CD4-positive, alpha-beta T cell treated with Interleukin-4 for 1 hour (primary cell): ENCODE measurements around the gene KCNMA1.

Experiments used
- DNase-seq, 2 donors: peaks; one replicate each; pipeline ENCODE4 v3.0.0-alpha.2; 2020 to 2022

The KCNMA1 gene

GRCh38 chr10:77252380-77253146 lies 385.0 kb downstream of the KCNMA1 start:
- no peak for DNase-seq

DNA sequence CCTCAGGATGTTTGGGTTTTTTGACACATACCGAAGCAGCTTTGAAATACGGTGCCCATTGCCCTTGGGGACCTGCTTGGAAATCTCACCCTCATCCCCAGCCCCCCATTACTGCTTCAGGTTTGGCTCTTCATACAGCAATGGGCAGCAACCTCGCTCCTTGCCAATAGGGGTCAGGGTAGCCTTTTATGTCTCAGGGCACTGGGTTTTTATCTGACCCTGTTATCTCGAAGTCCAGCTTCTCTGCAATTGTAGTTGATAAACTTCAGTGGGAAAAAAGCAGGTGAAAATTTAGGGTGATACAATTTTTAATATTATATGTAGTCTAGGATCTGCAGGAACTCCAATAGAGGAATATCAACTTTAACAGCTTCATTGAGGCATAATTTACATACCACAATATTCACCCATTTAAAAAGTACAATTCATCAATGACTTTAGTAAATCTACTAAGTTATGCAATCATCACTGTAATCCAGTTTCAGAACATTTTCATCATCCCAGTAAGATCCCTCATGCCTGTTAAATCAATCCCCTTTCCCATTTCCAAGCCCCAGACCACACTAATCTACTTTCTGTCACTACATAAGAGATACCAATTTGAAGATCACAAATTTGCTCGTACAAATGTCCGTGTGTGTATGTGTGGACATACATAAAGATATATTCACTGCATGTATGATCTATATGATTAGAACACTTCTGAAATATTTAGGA lies 386.2 kb downstream of the KCNMA1 start:
- DNase-seq: peak; percentile 12 to 16

- DNase-seq: no peak
These were observed 387.6 kb downstream of the KCNMA1 start for GRCh38 chr10:77249901-77250459.

GRCh38 chr10:77248104-77248790 lies 389.4 kb downstream of the KCNMA1 start:
- DNase-seq: no peak

DNA sequence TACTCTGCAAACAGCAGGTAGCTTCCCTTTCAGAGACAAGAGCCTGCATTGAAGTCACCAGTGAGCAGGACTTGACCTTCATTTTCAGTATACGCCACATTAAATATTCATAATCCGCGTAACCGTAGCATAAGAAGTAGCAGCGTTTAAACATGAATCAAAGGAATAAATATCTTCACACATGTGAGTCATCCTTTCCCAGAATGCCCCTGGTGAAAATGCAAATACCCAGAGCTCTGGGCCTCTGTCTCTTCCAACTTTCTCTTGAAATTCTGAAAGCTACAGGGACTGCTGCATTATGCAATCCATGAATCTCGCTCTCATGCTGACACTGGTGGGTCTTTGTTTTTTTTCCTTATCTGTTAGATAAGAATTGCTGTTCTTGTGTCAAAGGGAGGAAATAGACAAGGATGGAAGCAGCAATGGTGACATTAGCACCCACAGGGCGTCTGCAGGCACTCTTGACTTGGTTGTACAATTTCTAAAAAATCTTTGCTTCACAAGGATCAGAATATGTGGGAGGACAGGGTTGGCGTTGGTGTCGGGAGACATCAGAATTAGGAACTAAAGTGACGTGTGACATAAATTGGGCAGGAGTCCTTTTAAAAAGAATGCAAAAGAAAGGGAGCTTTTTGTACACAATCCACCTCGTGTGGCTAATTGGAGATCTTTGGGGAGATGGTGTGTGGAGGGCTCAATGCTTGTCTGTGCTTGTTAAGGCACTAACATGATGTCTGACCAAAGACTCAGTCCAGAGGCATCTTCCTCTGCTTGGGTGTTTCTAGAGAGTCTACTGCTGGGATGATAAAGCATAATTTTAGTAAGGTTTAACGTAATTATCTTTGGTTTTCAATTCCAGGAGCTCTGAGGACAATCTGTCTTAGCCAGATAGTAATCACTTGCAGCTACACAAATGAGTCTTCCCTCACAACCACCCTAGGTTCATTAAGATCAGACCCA lies 390.3 kb downstream of the KCNMA1 start:
- DNase-seq: no peak

- DNase-seq: peak; percentile 3 to 17
These were observed 391.7 kb downstream of the KCNMA1 start for GRCh38 chr10:77245953-77246352.

DNA sequence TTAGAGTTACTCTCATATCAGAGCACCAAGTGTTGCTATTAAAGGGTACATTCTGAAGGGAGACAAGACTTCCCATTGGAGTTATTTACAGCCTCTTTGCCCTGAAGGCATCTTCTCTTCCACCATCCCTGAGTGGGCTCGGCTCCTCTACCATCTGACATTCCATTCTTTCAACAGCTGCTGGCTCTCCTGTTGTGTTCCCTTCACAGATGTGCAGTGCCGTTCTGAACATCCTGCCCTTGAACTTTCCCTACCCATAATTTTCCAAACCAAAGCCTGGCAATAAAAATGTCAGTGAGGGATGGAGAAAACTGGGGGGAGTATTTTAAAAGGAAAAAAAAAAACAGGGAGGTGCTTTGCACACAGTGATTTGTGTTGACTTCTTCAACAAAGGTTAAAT lies 392.9 kb downstream of the KCNMA1 start:
- DNase-seq: no peak

DNA sequence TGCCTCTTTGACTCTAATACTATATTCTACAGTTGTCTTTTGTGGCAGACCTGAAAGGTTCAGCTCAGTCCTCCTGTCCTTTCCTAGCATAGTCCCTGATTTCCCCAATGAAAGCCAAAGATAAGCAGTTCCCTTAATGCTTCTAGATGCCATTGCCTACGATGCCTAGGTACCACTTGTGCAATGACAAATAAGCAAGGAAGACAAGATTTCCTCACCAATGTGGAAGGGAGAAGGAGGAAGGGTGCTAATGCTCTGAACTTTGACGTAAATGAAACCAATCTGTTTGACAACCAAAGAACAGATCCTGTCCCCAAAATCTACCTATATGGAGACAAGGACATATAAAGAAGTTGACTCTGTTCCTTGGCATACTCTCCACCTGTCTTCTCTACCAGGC lies 393.3 kb downstream of the KCNMA1 start:
- DNase-seq: no peak

DNA sequence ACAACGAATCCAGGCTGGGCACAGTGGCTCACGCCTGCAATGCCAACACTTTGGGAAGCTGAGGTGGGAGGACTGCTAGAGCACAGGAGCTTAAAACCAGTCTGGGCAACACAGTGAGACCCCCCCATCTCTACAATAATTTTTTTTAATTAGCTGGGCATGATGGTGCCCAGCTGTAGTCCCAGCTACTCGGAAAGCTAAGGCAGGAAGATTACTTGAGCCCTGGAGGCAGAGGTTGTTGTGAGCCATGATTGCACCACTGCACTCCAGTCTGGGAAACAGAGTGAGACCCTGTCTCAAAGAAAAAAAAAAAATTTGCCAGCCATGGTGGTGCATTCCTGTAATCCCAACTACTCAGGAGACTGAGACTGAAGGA lies 396.3 kb downstream of the KCNMA1 start:
- no peak for DNase-seq

GRCh38 chr10:77240706-77241349 lies 396.8 kb downstream of the KCNMA1 start:
- DNase-seq: no peak

- DNase-seq: no peak
These were observed 397.5 kb downstream of the KCNMA1 start for GRCh38 chr10:77240041-77240652.

DNA sequence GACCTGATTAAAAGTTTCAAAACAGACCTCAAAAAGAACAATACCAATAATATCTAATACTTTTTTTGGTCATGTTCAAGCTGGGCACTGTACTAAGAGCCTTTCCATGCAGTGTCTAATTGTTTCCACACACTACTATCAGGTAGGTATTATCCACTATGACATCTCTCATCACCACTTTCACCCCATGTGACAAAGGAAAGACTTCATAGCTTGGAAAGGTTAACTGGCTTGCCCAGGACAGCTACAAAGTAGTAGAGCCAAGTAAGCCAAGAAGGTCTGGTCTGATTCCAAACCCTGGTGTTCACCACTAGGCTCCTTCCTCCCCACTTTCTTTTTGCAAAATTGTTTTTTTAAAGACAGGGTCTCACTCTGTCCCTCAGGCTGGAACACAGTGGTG lies 400.5 kb downstream of the KCNMA1 start:
- DNase-seq: no peak

- no peak for DNase-seq
These were observed 400.9 kb downstream of the KCNMA1 start for GRCh38 chr10:77236700-77237099.

DNA sequence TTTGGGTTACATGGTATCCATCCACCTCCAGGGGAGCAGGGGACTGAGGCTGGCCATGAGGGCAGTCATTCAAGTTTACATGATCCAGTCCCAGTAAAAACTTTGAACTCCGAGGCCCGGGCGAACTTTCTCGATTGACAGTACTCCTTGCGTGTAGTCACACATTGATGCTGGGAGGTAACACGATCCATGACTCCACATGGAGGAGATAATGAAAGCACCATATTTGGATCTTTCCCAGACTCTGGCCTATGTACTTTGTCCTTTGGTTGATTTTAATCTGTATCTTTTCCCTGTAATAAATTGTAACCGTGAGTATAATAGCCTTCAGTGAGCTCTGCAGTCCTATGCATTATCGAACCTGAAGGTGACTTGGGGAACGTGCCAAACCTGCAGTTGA lies 401.6 kb downstream of the KCNMA1 start:
- no peak for DNase-seq

DNA sequence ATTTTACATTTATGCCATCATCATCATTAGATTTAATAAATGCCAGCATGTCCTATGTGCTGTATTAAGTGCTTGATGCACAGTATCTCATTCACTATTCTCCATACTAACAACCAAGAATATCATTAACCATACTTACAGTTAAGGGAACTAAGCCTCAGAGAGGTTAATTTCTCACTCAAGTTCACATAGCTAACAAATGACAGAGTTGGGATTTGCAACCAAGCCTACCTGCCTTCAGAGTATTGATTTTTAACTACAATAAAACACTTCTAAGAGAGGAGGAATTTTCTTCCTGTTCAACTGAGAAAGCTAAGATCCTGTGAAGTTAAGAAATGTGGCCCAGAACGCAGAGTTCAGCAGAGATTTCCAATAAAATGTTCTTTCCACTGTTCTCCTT lies 403.0 kb downstream of the KCNMA1 start:
- no peak for DNase-seq

- no peak for DNase-seq
These were observed 404.1 kb downstream of the KCNMA1 start for GRCh38 chr10:77233466-77233865.

DNA sequence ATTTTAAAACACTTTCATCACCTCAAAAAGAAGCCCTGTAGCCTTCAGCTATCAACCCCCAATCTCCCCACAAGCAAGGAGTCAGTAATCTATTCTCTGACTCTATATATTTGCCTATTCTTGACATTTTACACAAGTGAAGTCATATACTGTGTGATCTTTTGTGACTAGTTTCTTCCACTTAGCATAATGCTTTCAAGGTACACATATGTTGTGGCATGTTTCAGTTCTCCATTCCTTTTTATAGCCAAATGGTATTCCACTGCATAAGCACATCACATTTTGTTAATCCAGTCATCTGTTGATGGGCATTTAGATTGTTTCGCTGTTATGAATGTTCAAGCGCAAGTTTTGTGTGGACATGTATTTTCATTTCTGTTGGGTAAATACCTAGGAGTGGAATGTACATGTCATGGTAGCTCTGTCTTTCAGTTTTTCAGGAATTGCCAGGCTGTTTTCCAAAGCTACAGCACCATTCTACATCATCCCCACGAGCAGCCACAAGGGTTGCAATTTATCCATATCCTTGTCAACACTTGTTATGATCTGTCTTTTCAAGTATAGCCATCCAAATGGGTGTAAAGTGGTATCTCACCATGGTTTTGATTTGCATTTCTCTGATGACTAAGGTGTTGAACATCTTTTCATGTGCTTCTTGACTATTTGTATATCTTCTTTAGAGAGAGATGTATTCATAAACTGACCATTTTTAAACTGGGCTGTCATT lies 405.6 kb downstream of the KCNMA1 start:
- no peak for DNase-seq

GRCh38 chr10:77231375-77231774 lies 406.2 kb downstream of the KCNMA1 start:
- DNase-seq: no peak

- DNase-seq: no peak
These were observed 407.4 kb downstream of the KCNMA1 start for GRCh38 chr10:77230194-77230593.

DNA sequence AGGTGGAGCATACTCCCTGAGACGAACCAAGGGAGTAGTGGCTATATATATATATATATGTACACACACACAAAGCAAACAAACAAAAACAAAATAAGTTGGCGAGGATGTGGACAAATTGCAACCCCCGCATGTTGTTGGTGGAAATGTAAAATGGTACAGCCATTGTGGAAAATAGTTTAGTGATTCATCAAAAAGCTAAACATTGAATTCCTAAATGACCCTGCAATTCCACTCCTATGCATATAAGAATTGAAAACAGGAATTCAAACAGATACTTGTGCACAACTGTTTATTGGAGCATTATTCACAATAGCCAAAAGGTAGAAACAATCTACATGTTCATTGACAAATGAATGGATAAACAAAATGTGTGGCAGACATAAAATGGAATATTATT lies 407.9 kb downstream of the KCNMA1 start:
- no peak for DNase-seq

- no peak for DNase-seq
These were observed 409.0 kb downstream of the KCNMA1 start for GRCh38 chr10:77228559-77228958.
